RCC 7860 (cell line): ENCODE measurements around the gene TSPAN1.

ENCODE experiments used
- DNase-seq: peaks from one replicate; pipeline ENCODE4 v3.0.0-alpha.2; 2015; ENCODE audit warnings: low spot score
- FAIRE-seq: peaks from 2 replicates; lab custom pipeline; 2012; peaks lifted over from hg19 to GRCh38; lab: Jason Lieb, UNC

The TSPAN1 gene

DNA sequence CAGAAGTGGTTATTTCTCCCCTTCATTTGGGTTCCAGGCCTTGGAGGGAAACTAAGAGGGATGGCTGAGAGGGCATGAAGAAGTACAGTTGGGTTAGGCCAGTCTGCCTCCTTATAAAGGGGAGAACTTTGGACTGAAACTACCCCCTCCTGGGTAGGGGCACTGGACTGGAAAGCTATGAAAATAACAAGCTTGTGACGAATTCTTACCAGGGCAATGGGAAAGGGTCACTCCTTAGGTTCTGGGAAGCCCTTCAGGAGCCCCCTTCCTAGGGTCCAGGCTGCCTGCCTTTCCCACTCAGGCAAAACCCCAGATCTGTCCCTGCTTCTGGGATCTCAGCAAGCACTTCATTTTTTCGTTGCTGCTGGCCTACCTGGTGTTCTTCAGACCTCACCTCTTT, 11.2 kb downstream of the TSPAN1 start:
- peak; percentile 74 for DNase-seq
- peak; percentile 43 for FAIRE-seq

DNA sequence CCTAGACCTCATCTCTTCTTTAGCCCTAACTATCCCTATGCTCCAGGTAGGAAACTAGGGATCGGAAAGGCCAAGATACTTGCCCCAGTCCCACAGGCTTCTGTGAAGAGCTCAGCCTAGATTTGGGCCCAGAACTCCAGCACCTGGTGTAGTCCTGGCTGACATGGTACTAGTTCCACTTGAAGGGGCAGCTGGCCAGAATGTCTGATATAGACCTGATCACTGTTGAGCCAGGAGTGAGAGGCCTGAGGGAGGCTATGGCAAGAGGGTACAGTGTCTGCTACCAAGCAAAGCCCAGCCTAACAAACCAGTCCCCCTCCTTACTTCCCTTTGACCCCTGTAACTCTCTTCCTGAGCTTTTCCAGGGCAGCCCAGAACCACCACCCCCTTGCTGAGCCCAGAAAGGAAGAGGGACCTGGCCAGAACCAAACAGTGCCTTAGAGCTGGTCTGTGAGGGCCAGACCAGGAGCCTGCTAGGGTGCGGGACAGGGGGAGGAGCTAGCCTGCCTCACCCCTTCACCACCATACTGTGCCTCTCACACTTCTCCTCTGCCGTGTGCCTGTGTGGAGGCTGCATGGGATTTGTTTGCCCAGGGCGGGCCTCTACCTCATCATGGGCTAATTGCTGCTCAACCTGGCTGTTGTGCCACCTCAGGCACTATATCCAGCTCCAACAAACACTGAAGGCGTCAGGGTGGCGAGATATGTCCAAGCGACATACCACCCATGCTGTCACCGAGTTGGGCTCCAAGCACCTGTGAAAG, 12.4 kb downstream of the TSPAN1 start:
- no peak for FAIRE-seq
- no peak for DNase-seq

DNA sequence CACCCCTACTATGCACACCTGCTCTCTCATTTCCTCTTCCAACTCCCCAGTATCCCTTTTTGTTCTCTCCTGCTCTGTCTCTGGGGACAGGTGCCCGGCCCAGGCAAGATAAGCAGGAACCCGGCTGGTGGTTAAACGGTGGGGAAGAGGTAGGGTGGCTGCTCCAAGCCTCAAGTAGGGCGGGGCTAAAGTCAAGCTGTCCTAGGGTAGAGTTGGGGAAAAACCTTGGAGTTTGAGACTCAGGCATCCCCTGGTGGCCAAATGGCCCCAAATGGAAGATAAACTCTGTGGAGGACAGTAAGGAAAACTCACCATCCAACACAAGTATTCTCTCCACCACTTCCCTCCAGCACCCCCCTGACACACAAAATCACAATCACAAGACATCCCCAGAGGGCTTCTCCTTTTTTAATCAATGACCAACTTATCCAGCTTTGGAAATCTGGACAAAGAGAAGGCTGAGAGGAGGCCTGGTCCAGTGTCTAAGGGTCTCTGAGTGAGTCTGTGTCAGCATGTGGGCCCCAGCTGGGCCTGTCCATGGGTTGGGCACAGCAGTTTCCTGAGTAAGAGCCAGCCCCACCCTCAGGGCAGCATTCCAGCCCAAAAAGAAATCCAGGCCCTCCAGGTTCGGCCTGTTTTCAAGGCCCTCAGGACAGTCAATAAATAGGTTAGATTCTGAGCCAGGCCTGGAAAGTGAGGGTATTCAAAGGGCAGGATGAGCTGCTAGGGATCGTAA, 13.6 kb downstream of the TSPAN1 start:
- DNase-seq (no peak), FAIRE-seq (no peak)

DNA sequence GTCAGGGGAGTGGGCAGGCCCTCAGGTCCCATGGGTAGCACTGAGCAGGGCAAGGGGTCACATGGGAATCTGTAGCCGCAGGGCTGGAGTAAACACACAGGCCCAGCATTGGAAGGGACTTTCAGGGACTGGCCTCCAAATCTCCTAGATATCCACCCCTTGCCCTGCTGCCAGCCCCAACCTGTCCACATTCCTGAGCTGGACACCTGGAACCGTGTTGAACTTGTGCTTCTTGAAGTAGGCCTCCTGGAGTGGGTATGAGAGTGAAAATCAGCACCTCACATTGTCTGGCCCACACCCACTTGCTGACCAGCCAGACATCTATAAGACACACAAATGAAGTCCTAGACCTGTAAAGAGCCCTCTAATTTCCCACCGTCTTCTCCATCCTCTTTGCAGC, 15.7 kb downstream of the TSPAN1 start:
- DNase-seq (no peak), FAIRE-seq (no peak)

DNA sequence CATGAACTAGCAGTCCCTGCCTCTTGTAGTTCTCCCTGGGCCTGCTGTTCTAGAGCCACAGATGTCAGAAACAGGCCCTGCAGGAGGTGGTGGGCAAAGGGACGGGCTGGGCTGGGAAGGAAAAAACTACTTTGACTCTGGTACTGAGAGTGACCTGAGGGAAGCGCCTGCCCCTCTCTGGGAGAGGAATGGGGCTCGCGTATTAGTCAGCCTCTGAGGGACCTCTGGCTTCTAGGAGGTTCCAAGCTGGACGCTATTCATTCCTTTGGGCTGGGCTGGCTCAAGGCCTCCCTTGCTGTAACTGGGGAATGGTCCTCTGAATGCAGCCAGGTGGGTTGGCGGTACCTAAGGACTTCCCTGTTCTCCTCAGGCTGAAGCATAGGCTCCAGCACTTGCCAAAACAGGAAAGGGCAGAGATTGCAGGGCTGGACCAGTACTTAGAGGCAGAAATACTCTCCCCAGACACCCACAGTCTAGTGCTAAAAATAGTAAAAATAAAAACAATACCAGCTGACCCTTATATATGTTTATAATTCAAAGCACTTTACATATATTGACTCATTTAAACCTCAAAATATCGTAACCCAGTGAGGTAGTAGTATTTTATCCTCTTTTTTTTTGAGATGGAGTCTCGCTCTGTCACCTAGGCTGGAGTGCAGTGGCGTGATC, 16.3 kb downstream of the TSPAN1 start:
- FAIRE-seq (no peak), DNase-seq (no peak)

DNA sequence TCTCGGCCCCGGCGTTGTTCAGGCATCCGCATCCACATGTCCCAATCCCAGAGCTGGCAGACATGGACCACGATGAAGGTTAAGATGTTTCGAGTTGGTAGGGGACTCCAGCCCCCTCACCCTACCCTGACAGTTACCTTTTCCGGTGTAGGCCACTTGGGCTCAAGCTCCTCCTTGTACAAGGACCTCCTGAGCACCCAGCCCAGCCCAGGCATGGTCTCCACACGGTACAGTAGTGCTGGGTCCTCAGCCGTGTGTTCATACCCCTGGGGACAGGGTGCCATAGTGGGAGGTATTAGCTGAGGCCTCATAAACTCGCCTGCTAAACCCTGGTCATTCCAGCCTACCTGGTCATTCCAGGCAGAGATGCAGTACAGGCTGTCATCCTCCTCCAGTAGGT, 17.3 kb downstream of the TSPAN1 start:
- no peak for DNase-seq
- no peak for FAIRE-seq

DNA sequence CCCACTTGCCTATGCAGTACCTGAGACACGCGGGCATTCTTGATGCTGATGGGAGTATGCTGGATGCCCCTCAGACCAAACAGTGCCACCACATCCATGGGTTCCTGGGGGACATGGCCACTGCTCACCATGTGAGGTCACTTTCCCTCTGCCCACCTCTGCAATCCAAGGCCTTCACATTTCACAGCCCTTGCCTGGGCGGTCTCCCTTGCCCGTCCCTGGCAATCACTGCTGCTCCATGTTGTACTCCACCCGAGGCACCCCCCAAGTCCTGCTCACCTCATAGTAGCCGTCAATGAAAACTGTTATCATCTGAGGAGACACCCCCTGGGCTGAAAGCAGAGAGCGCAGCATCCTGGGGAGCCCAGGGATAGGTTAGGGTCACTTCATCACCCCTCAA, 18.4 kb downstream of the TSPAN1 start:
- FAIRE-seq (no peak), DNase-seq (no peak)

DNA sequence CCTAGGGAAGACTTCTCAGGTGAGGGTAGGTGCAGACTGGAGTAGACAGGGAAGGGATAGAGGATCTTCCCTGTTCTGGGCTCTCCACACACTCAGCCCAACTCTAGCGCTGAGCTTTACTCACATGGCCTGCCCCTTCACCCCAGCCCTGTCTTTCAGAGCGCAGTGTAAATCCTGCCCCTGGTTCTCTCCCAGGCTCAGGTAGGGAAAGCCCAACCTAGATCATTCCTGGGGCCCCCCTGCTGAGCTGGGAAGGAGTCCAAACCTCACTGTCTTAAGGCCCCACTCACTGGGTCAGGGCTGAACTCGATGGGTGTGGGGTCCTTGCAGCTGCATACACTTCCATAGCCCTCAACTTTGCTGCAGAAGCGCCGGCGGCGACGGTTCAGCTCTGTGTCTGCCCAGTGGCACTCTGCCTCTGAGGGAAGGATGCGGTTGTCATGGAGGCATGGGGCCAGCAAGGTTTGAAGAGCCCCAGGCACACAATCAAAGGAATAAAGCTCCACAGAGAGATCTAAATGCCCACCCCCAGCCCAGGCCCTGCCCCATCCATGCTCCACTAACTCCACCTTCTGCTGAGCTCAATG, 19.2 kb downstream of the TSPAN1 start:
- FAIRE-seq = no peak
- no peak for DNase-seq

DNA sequence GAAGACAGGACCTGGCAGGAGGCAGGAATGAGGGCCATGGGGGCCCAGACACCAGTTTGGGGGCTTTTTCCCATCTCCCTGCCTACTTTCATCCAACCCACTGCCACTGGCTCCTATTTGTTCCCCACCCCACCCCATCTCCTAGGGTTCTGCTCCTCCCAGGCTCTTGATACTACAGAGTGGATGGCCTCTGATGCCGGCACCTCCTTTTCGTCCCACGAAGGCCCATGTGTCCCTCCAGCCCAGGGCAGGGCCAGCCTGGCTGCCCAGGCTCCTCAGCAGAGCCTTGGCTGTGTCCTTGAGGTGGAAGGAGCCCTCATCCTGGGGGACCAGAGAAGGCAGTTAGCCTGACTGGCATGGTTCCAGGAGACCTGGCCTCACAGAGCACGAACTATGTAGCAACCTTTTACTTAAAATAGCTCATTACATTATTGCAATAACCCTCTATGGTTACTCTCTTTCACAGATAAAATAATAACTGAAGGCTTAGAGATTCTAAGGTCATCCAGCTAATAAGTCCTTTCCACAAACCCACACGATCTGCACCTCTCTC, 19.8 kb downstream of the TSPAN1 start:
- no peak for FAIRE-seq
- DNase-seq = no peak

DNA sequence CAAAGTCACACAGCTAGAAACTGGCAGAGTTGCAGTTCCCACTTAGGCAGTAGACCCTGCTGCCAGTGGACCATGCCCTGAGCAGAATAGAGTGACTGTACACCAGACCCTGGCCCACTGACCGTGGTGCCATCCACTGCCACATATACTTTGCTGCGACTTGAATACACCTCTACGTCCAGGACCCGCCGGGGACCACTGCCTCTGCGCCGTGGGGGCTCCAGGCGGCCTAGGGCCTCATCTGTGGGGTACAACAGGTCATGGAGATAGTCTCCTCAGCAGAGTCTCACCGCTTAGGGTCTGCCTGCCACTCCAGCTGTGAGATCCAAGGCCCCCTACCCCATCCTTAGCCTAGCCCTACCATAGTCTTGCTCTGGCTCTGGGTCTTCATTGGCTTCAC, 21.7 kb downstream of the TSPAN1 start:
- DNase-seq = no peak
- no peak for FAIRE-seq

DNA sequence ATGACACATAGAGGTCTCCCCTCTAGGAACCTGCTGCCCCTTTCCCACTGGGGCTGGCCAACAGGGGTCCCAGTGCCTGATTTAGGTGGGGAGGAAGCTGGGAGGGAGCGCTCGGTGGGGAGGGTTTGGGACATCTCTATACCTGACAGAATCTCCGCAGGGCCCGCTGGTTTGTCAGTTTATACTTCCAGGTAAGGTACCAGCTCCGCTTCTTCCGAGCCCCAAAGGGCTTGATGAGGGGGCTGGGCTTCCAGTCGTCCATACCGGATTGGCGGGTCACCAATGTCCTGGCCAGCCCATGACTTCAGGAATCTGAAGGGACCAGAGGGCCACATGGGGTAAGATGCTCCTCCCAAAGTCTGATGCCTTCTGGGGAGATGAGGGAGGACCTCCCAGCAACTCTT, 22.7 kb downstream of the TSPAN1 start:
- DNase-seq (no peak), FAIRE-seq (no peak)

DNA sequence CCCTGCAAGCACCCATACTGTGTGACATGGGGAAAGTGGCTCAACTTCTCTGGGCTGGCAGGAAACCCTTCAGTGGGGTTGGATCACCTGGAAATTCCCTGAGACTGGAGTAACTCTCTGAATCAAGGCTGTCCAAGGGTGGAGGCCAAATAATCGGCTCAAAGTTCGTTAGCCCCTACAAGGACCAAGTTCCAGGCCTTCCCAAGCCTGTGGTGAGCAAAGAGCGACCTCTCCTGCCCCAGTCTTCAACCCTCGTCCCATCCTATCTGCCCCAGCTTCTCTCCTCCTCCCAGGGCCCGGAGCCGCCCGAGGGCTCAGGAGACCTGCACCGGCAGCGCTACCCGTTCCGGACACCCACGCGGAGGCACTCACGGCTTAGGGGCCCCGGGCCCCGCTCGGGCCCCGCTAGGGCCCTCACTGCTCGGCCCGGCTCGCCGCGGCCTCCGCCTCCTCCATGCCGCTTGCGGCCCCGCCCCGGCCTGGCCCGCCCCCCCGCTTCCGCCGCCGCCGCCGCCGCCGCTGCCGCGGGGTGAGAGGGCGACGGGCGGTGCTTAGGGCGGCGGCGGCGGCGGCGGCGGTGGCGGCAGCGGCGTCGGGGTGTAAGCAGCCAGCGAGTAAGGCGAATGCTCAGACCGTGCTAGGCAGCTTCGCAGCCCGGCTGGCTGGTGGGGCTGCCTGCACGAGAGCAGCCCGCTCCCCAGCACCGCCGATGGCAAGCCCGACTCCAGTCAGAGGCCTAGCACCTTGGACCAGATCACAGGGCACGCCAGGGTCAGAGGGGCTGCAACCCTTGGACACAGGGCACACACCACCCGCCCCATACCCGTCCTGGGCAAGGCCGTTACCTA, 23.3 kb downstream of the TSPAN1 start, which contains the start of gene POMGNT1:
Gene POMGNT1 (minus strand): TSS at position 471 of the 848 bp plus-strand sequence. CDS start 613 bp downstream, outside the sequence.
- FAIRE-seq = no peak
- peak; percentile 52 for DNase-seq

DNA sequence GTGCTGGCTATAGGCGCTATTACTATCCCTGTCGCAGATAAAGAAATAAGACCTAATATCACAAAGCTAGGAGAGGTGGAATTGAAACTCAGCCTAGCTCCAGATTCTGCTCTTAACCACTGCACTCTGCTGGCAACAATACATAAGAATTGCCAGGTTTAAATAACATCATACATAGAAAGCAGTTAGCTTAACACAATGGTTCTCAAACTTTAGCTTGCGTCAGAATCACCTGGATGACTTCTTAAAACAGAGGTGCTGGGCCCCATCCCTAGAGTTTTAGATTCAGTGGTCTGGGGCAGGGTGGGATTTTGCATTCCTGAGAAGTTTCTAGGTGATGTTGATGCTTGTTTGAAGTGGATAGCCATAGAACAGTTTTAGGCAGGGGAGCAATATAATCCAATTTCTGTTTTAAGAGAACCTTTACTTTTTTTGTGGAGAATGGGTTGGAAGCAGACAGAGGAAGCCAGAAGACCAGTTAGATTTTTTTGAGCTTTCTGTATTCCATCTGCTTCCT, 24.4 kb downstream of the TSPAN1 start:
- DNase-seq (no peak), FAIRE-seq (no peak)

DNA sequence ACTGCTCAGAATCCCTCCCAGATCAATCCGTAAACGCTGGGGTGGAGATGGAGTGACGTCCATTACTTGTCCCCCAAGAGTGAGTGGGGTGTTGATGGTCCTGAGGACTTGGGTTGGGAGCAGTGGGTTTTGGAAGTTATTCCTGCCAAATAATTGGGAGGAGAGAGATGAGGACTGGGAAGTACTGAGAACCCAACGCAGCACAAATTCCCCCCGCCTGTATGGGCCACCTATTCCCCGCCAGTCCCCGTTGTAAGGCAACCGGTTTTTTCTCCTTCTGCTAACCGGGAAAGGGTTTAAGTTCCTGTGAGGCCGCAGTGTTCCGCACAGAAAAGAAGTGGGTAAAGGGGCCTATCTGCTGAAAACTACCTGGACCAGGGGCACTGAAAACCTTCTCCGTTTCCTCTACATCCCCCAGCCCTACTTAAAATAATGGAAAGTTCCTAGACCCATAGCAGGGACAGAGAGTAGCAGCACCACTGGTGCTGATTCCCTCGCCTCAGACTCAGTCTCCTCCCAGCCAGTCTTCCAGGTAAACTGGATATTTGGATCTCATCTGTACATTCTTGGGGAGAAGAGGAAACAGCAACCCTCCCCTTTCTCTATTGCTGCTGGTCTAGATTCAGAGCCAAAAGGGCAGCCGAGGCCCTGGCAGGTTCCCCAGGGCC, 29.0 kb downstream of the TSPAN1 start:
- no peak for DNase-seq
- FAIRE-seq = no peak

DNA sequence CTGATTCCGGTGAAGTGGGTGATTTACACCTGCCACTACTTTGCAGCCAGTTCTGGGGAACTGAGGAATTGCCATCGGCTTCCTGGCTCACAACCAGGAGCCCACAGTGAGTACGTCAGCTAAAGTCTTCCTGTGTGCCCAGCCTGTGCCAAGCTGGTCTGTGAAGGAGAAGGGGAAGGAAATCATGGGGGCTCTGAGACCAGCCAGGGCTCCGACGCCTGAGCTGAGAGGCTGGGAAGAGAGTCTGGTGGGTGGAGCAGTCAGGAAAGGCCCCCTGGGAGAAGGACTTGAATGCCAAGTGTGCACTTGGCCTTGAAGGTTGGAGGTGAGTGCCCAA, 29.5 kb downstream of the TSPAN1 start:
- FAIRE-seq (no peak), DNase-seq (no peak)

DNA sequence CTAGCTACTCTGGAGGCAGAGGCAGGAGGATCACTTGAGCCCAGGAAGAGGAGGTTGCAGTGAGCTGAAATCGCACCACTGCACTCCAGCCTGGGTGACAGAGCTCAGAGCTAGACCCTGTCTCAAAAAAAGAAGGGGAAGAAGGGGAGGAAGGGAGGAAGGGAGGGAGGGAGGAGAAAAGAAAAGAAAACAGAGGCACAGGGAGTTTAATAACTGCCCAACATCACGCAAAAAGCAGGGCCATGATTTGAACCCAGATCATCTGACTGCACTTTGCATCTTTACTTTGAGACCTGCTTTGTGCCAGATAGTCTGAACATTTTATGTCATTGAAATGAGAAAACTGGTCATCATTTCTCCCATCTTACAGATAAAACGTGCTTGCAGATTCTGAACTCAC, 30.3 kb downstream of the TSPAN1 start:
- DNase-seq = no peak
- FAIRE-seq = no peak

DNA sequence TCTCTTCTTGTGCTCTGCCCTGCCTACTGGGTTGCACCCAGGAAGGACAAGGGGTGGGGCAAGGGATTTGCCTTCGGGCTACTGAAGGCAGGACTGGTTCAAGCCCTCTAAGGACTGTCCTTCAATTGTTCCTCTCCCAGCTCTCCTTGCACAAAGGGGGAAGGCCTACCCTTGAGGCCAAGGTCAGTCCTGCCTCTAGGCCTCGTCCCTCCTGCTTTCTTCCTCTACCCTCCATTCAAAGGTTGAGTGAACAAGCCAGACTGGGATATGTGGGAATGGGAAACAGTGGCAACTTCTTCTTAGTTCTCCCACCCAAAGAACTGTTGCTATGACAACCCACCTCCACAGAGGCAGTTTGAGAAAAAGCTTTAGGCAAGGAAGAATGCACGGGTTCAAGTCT, 30.9 kb downstream of the TSPAN1 start:
- DNase-seq = no peak
- FAIRE-seq = no peak

DNA sequence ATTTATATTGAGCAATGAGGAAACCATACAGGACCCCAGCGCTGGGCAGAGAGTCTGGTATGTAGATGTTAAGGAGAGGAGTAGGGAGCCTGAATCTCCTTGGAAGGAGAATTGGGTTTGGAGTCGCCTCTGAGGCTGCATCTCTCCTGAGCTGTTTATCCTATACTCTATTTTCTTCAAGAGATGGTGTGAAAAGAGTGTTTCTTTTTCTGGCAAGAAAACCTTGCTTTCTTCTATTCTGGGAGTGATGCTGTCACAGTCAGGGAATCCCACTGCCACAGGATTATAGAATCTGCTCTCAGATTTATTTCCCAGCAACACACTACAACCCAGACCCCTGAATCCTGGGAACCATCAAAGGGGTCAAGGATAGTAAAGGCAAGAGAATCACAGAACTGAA, 31.5 kb downstream of the TSPAN1 start:
- FAIRE-seq (no peak), DNase-seq (no peak)

DNA sequence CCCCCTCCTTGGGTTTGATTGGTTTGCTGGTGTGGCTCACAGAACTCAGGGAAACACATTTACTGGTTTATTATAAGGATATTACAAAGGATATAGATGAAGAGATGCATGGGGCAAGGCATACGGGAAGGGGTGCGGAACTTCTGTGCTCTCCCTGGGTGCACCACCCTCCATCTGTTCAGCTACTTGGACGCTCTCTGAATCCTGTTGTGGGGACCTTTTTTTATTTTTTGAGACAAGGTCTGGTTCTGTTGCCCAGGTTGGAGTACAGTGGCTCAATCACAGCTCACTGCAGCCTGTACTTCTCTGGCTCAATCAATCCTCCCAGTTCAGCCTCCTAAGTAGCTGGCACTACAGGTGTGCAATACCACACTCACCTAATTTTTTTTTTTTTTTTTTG, 35.7 kb downstream of the TSPAN1 start:
- FAIRE-seq (no peak), DNase-seq (no peak)

DNA sequence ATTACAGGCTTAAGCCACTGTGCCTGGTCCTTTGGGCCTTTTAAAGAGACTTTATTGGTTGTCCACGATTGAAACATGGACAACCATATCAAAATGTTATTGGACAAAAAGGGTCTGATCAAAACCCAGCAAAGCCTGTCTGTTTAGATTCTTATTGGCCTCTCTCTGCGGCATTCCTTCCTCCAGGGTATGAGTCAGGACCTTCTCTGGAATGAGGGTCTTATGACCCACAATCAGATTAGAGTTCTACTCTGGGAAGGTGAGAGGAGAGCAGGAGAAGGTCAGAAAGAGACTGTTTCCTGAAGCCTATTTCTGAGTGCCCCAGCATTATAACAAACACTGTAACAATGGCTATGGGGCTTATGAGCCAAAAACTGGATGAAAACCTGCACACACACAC, 36.2 kb downstream of the TSPAN1 start:
- no peak for FAIRE-seq
- no peak for DNase-seq
